HT-29 (cell line): ENCODE measurements around the gene NUFIP2. TPM values are rescaled to one million over a fixed set of nuclear protein-coding genes. Genes with fewer than 3 reads are reported as not detected.
A peak's percentile ranks its signal among the peaks of the same experiment; 100 is the strongest.
"Not testable (repeated sequence)": the region's sequence is repeated elsewhere in the genome, so short reads cannot be mapped to it uniquely, and the experiment has no call there.

ENCODE experiments used
- DNase-seq: peaks from one replicate; pipeline ENCODE4 v3.0.0-alpha.2; 2015; ENCODE audit warnings: low spot score
- total RNA-seq: library from RNA; depleted of rRNA; stranded (reverse); fragments of >200 nt; shearing (Covaris generic); gene quantifications from 2 replicates; pipeline ENCODE4 v1.2.3, GENCODE V29; 2014; rRNA removed

The NUFIP2 gene
- 19.3 and 20.3 TPM in 2 replicates for total RNA-seq

GRCh38 chr17:29293890-29294579 lies at the start of gene NUFIP2:
TSS of gene NUFIP2 (minus strand) at chr17:29294148. CDS start at chr17:29294059, 89 bp downstream.
- peak; percentile 98 for DNase-seq

GRCh38 chr17:29342158-29342765 lies 48.3 kb upstream of the NUFIP2 start:
- DNase-seq: no peak

DNA sequence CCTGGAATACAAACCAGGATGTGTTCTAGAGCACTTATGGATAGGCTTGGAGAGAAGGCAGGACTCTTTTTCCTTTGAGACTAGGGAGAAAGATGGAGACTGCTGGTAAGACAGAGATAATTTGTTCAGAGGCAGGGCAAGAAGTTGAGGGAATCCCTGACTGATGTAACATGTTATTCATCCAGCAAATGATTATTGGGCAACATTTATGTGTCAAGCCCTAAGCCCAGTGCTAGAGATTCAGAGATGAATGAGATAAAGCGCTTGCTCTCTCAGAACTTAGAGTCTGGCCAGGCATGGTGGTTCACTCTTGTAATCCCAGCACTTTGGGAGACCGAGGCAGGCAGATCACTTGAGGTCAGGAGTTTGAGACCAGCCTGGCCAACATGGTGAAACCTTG lies 47.8 kb upstream of the NUFIP2 start:
- DNase-seq: no peak

DNA sequence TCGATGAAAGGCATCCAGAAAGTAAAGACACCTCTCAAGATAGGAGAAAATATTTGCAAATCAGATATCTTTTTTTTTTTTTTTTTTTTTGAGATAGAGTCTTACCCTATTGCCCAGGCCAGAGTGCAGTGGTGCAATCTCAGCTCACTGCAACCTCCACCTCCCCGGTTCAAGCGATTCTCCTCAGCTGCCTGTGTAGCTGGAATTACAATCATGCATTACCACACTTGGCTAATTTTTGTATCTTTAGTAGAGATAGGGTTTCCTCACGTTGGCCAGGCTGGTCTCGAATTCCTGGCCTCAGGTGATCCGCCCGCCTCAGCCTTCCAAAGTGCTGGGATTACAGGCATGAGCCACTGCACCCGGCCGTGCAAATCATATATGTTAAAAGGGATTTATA lies 45.1 kb upstream of the NUFIP2 start:
- not testable (repeated sequence) for DNase-seq

- DNase-seq: no peak
Measured at GRCh38 chr17:29331708-29332085, 37.7 kb upstream of the NUFIP2 start.

DNA sequence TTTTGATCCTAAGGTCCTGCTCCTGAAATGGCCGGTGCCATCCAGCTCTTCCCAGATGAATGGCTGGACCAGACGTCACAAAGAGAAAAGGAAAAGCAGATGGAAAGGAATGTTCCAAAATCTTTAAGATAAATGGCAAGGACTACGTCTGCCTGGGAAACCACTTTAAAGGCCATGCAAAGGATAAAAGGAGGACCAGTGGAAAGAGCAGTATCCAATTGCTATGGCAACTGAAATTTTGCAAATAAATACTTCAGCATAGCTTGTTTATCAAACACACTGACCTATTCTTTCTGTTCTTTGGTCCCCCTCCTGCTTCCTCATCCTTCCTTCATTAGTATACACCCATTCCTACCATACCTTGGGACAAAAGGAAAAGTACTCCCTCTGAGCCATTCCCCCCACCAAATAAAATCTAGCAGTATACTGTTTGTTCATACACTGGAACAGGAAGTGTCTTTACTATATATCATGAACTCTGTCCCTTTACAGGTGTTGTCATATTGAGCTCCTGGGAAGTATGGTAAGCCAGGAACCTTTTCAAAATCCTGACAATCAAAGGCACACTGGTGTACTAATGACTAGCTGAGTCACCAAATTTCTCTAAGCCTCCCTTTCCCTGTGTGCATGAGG lies 37.2 kb upstream of the NUFIP2 start:
- peak; percentile 25 for DNase-seq

- DNase-seq: no peak
Measured at GRCh38 chr17:29327412-29327811, 33.5 kb upstream of the NUFIP2 start.

DNA sequence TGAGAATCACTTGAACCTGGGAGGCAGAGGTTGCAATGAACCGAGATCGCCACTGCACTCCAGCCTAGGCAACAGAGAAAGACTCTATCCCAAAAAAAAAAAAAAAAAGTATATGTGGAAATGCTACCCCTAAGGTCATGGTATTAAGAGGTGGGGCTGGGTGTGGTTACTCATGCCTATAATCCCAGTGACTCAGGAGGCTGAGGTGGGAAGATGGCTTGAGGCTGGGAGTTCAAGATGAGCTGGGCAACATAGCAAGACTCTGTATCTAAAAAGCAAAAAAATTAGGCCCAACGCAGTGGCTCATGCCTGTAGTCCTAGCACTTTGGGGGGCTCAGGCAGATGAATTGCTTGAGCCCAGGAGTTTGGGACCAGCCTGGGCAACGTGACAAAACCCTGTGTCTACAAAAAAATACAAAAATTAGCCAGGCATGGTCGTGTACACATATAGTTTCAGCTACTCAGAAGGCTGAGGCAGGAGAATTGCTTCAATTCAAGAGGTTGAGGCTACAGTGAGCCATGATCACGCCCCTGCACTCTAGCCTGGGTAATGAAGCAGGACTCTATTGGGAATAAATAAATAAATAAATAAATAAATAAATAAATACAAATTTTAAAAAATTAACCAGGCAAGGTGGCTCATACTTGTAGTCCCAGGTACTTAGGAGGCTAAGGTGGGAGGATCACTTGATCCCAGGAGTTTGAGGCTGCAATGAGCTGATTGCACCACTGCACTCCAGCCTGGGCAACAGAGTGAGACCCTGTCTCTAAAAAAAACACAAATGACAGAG lies 32.3 kb upstream of the NUFIP2 start:
- no peak for DNase-seq

DNA sequence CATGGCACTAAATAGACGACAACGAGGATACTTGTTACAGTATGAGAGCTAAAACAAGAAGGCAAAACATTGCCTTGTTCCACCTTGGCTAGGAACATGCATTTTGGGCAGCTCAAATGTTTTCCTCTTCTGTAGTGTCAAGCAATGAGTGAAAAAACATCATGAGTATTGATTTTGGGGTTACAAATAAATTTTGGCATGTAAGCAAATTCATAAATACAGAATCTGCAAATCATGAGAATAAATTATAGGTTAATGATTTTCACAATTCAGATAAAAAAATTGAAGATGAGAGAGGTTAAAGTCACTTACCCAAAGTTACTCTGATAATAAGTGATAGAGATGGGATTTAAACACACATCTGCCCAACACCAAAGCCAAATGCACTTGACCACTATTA lies 28.4 kb upstream of the NUFIP2 start:
- DNase-seq: no peak

DNA sequence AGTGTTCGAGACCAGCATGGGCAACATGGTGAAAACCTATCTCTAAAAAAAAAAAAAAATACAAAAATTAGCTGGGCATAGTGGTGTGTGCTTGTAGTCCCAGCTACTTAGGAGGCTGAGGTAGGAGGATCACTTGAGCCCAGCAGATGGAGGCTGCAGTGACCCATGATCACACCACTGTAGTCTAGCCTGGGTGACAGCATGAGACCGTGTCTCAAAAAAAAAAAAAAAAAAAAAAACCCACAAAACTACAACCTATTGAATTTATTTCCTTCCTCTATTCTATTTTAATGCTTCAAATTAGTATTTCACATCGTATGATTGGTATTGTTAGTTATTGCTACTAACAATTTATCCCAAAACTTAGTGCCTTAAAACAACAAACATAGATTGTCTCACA lies 9.4 kb upstream of the NUFIP2 start:
- no peak for DNase-seq

- no peak for DNase-seq
Measured at GRCh38 chr17:29299031-29299430, 5.1 kb upstream of the NUFIP2 start.

GRCh38 chr17:29295420-29295819 lies 1.5 kb upstream of the NUFIP2 start:
- DNase-seq: no peak

DNA sequence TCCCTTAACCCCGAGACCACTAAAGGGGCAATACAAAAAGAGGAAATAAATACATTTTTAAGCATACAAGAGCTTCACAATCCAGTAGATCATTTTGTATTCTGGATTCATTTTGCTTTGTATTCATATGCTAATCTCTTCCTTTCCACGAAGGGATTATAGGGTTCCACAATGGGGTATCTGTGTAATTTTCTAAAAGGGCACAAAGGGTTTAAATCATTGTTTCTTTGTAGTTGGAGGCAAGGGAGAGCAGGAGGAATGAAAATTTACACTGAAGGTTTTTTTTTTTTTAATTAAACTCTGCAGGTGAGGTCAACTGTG lies 592 bp upstream of the NUFIP2 start:
- no peak for DNase-seq

GRCh38 chr17:29292992-29293889 lies 707 bp downstream of the NUFIP2 start:
- DNase-seq: peak; percentile 50

DNA sequence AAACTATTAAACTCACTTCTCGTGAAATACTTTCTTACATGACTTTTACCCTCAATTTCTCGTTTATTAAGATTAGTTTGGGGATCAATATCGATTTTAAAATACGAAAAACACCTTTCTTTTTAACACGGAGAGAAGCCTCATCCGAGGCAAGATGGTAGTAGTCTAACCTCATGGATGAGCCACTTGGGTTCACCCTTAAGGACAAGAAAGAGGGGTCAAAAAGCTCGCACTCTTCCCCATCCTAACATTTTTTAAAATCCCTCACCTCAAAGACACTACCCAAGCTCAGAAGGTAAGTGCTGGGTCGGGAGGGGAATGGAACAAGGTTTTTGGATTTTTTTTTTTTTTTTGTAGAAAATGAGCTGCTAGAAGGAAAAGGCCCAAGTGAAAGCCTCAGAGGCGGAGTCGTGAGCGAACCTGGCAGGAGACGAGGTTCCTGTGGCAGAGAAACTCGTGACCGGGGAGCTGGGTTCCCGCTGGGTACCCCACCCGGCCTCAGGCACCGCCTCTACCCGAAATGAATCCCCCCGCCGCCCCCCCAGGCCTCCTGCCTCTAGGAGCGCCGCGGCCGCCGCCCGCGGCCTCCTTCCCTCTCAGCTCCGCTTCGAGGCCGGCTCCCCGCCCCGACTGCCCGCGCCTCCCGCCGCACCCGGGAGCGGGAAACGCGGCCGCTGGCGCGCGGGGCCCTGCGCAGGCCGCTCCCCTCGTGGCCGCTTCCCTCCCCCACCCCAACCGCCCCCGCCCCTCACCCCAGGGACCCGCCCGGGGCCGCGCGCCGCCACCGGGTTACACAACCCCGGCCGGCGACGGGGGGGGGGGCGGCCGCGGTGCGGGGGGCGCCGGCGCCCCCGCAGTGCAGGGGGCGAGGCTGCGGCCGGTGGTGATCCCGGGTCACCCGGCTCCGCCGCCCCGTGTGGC lies 1.6 kb downstream of the NUFIP2 start:
- peak; percentile 42 for DNase-seq

GRCh38 chr17:29291163-29291752 lies 2.7 kb downstream of the NUFIP2 start:
- DNase-seq: peak; percentile 88

DNA sequence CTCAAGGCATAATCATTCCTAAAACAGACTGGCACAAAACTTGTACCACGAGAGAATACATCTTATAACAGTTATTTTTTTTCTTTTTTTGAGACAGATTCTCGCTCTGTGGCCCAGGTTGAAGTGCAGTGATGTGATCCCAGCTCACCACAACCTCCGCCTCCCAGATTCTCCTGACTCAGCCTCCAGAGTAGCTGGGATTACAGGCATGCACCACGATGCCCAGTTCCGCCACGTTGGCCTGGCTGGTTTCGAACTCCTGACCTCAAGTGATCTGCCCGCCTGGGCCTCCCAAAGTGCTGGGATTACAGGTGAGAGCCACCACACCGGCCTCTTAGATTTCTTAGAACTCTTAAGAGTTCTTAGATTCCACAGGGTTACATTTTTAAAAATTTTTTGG lies 4.1 kb downstream of the NUFIP2 start:
- DNase-seq: no peak

DNA sequence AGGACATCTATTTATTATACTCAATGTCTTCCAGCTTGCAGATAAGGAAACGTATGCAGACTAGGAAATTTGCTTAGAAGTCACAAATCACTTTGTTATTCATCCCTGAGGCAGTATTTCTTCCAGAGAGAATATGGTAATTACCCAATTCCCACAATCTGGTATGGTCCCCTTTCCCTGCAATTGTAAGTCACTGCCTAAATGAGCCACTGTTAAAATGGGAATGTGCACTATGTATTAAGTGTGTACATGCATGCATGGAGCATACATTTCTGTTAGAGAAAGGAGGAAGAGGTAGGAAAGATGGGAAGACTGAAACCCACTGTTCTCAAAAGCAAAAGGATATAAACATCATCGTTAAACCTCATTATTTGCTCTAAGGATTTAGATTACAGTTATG lies 10.0 kb downstream of the NUFIP2 start:
- DNase-seq: no peak

GRCh38 chr17:29283496-29283895 lies 10.5 kb downstream of the NUFIP2 start:
- no peak for DNase-seq
